AG04450 (cell line): ENCODE measurements around the gene ADM5. TPM values are rescaled to one million over a fixed set of nuclear protein-coding genes. Genes with fewer than 3 reads are reported as not detected.

ENCODE experiments used
- CTCF ChIA-PET: fragments of 300-600, 350-600 bp; formaldehyde crosslinking; extraction: SDS; loops from one replicate; lab custom pipeline; 2022; ENCODE audit warnings: antibody characterized with exemption, inconsistent platforms; lab: Charles Lee
- POLR2A ChIA-PET: fragments of 350-600 bp; formaldehyde crosslinking; extraction: SDS; loops from one replicate; lab custom pipeline; 2021; ENCODE audit warnings: antibody characterized with exemption, inconsistent platforms; lab: Yijun Ruan, JAX
- DNase-seq: peaks from one replicate; pipeline ENCODE4 v3.0.0-alpha.2; 2011; ENCODE audit warnings: low read depth, low spot score
- H3K27ac ChIP-seq: one replicate; pipeline ENCODE4 v1.5.1; 2012; ENCODE audit warnings: low read depth, low read length, control low read depth
- H3K27me3 ChIP-seq: one replicate; pipeline ENCODE4 v1.6.0; 2012; ENCODE audit warnings: low read length; ENCODE audit not compliant: control insufficient read depth, insufficient read depth
- H3K4me3 ChIP-seq: 2 replicates; pipeline ENCODE4 v1.5.1; 2011; ENCODE audit warnings: mild to moderate bottlenecking, low read depth, low read length, control low read depth
- H3K9me3 ChIP-seq: 2 replicates; pipeline ENCODE4 v1.5.1; 2012; ENCODE audit warnings: low read length; ENCODE audit not compliant: control insufficient read depth, insufficient read depth
- CTCF ChIP-seq: IDR thresholded peaks from 2 replicates; pipeline ENCODE4 v1.5.1; 2011; ENCODE audit warnings: low read depth, low read length, control low read depth, inconsistent platforms
- polyA plus RNA-seq: library from polyadenylated mRNA; depleted of rRNA; stranded (reverse); fragments of >200 nt; gene quantifications from 2 replicates; pipeline ENCODE4 v1.2.3, GENCODE V29; 2011

ADM5 gene
- polyA plus RNA-seq, 1 experiment: 0.19 TPM

DNA sequence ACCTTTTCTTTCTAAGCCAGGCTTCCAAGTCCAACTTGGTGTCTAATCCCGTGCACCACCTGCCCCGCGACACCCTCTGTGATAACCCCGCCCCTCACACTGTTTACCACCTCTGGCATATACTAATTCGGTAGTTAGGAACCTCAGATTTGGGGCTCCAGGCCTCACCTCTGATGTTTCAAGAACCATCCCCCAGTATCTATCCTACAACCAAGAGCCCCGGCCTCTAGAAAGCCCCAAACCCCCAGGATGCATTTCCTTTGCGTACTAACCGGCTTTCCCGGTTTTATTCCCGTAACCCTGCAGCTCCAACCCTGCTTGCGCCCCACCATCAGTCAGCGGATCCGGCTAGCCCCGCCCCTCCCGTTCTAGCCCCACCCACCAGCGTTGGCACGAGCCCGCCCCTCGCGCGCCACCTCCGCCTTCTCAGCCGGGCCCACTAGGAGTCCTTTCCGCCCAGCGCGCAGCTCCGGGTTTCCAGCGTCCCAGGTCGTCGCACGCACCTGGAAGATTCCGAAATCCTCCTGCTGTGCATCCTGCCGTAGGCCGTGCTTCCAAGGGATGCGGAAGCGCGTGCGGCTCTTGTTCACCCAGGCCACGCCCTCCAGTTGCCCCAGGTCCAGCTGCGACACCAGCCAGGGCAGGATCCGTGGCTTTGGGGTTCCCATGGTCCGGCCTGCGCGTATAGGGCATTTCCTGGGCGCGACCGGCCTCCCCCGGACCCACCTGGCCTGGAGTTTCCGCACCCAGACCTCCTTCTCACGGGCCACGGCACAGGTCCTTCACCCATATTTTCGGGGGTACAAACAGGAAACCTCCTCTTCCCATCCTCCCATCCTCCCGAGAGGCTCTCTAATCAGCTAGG lies 25.0 kb upstream of the ADM5 start:
- TF ChIP-seq CTCF: no peak; the same call in 1 of the 2 replicates
- DNase-seq: no peak
- Histone ChIP-seq H3K27ac (peak overlapping the region; percentile 75), H3K4me3 (peak overlapping the region; percentile 93), H3K9me3 (no peaks in the 10 kb centered on the region; the same call in 1 of the 2 replicates), H3K27me3 (no peaks in the 10 kb centered on the region)
- POLR2A ChIA-PET: interaction anchor here (0.5 to 1.8 kb wide), 8 partner anchors 11 to 173 kb away, joined by 3 to 14 read pairs (median 4); partner anchors contain the start of genes PRMT1, RRAS and SCAF1
- CTCF ChIA-PET: interaction anchor here (1.1 kb wide), 1 partner anchor 9 kb away, joined by 4 read pairs; no protein-coding TSS in a partner anchor

DNA sequence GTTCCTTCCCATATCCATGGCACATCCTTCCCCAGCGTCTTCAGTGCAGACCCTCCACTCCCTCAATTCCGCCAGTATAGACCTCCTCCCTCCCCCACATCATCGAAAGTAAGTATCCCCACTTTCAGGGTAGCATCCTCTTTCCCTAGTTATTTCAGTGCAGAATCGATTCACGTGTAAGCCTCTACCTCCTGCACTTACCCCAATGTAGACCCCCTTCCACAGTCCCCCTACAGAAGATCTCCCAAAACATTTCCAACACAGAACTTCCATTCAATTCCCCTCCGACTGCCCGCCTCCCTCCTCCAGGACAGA lies 24.4 kb upstream of the ADM5 start:
- H3K9me3 ChIP-seq: no peaks in the 10 kb centered on the region; the same call in 1 of the 2 replicates
- no peaks in the 10 kb centered on the region for H3K27me3 ChIP-seq
- POLR2A ChIA-PET: interaction anchor here (0.7 to 1.8 kb wide), 6 partner anchors 11 to 75 kb away, joined by 3 to 14 read pairs (median 5); partner anchors contain the start of genes PRMT1 and RRAS
- DNase-seq: no peak
- H3K4me3 ChIP-seq: peak overlapping the region; percentile 93
- peak overlapping the region; percentile 75 for H3K27ac ChIP-seq
- CTCF ChIA-PET: interaction anchor here (1.1 kb wide), 1 partner anchor 8 kb away, joined by 4 read pairs; no protein-coding TSS in a partner anchor
- TF ChIP-seq CTCF: no peak

DNA sequence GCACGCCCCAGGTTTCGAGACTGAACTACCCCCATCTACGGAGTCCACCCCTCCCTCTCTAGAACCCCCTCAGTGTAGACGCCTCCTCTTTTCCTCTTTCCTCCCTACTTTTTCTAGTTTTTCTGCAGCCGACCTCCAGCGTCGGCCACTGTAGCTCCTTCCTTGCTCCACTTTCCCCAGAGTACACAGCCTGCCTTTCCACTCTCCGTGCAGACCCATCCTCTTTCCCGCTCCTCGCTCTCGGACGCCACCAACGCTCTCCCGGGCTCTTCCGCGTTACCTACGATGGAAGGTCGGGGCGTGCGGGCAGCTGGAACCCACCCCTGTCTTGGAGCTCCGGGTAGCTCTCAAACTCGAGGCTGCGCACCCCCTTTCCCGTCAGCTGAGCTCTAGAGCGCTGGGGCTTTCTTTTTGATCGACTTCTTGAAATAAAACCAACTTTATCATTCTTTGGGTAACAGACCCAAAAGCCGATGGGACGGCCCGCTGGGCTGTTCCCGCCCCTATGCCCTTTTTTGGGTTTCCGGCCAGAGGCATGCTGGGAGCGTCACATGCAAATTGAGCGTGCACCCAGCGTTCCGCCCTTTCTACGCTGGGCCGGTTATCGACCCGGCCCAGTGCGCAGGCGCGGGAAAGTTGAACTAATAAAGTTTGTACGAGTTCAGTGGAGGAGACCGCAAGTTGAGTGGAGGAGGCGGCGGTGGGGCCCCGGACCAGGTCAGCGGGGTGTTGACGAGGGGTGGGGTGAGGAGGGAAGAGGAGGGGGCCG lies 23.9 kb upstream of the ADM5 start, which contains the start of the genes BCL2L12 and IRF3:
Gene BCL2L12 (plus strand): TSS at position 583 of the 769 bp plus-strand sequence. CDS start 760 bp downstream, outside the sequence.
Gene IRF3 (minus strand): TSS at position 507 of the 769 bp plus-strand sequence. CDS start 1,019 bp downstream, outside the sequence.
- peak; percentile 91 for DNase-seq
- H3K27me3 ChIP-seq: no peaks in the 10 kb centered on the region
- no peak for TF ChIP-seq CTCF
- H3K4me3 ChIP-seq: peak within 1 kb of the TSS; percentile 93
- ChIA-PET CTCF (no interaction called here), POLR2A (interaction anchor here (0.8 to 1.1 kb wide), 4 partner anchors 11 to 75 kb away, joined by 3 to 6 read pairs (median 4); partner anchors contain the start of gene RRAS)
- no peaks in the 10 kb centered on the region; the same call in 1 of the 2 replicates for H3K9me3 ChIP-seq
- H3K27ac ChIP-seq: peak within 1 kb of the TSS; percentile 75

DNA sequence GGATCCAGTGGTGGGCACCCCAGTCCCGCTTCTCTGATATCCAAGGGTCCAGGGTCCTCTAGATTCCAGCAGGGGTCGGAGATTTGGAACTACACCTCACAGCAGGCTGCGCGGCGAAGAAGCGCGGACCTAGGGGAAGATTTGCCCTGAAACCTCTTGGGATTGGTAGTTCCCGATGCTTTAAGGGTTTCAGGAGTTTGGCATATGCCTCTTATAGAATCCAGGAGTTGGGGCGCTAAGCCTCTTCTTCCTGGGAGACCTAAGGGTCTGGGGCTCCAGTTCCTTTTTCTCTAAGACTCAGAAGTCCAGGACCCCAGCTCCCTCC lies 23.3 kb upstream of the ADM5 start:
- TF ChIP-seq CTCF: no peak; the same call in 1 of the 2 replicates
- peak overlapping the region; percentile 93 for H3K4me3 ChIP-seq
- no peaks in the 10 kb centered on the region for H3K27me3 ChIP-seq
- CTCF ChIA-PET: no interaction called here
- no peaks in the 10 kb centered on the region; the same call in 1 of the 2 replicates for H3K9me3 ChIP-seq
- DNase-seq: no peak
- H3K27ac ChIP-seq: peak overlapping the region; percentile 21
- POLR2A ChIA-PET: interaction anchor here (0.6 to 1.4 kb wide), 4 partner anchors 9 to 26 kb away, joined by 3 to 6 read pairs (median 4); partner anchors contain the start of gene RRAS
